Vagina (tissue), 2 donors: ENCODE data around the gene AP3D1. TPM values are rescaled to one million over a fixed set of nuclear protein-coding genes. Genes with fewer than 3 reads are reported as not detected.
"Not testable (repeated sequence)": the region's sequence is repeated elsewhere in the genome, so short reads cannot be mapped to it uniquely, and the experiment has no call there.

Source experiments
- DNase-seq, 2 donors: peaks; one replicate each; pipeline ENCODE4 v3.0.0-alpha.2; 2017; ENCODE audit errors: extremely low spot score in 2 of 2
- H3K27ac ChIP-seq: fragments of 200-600 bp; sonication (generic); one replicate; pipeline ENCODE4 v1.5.1; 2019
- H3K27me3 ChIP-seq: fragments of 200-600 bp; sonication (generic); one replicate; pipeline ENCODE4 v1.5.1; 2019
- H3K36me3 ChIP-seq, 2 donors: fragments of 200-600 bp; sonication (generic); one replicate each; pipeline ENCODE4 v1.5.1; 2017 to 2019
- H3K4me1 ChIP-seq: fragments of 200-600 bp; sonication (generic); one replicate; pipeline ENCODE4 v1.5.1; 2019
- H3K4me3 ChIP-seq, 2 donors: fragments of 200-600 bp; sonication (generic); 1 replicate in 1 of 2; 2 replicates in 1 of 2; pipeline ENCODE4 v1.5.1; 2016 to 2019
- H3K9me3 ChIP-seq: fragments of 200-600 bp; sonication (generic); one replicate; pipeline ENCODE4 v1.5.1; 2019
- POLR2A ChIP-seq, 2 donors: fragments of 450-650 bp; IDR thresholded peaks; one replicate each; pipeline ENCODE4 v1.6.1; 2017; ENCODE audit warnings: antibody characterized with exemption in 2 of 2, mild to moderate bottlenecking in 2 of 2, moderate library complexity in 2 of 2
- POLR2AphosphoS5 ChIP-seq, 2 donors: sonication (generic); formaldehyde crosslinking; IDR thresholded peaks; one replicate each; pipeline ENCODE4 v1.9.0; 2017; ENCODE audit warnings: antibody characterized with exemption in 2 of 2, mild to moderate bottlenecking in 2 of 2, low read depth in 1 of 2; ENCODE audit not compliant: insufficient read depth in 1 of 2
- intact Hi-C: fragments of 100-400 bp; cut with DNase I; formaldehyde crosslinking; loops from one replicate; pipeline ENCODE4 v1.15.1; 2023
- total RNA-seq: library from RNA; depleted of rRNA; stranded (reverse); fragments of >200 nt; gene quantifications from one replicate; pipeline ENCODE4 v1.2.3, GENCODE V29; 2016
- TF ChIP-seq, protein P1 (sequence below), 3 experiments: fragments of 450-650 bp in 2 of 3; fragments of 200-600 bp in 1 of 3; sonication (generic) in 1 of 3; IDR thresholded peaks; one replicate each; pipeline ENCODE4 v1.5.1; 2017 to 2019; ENCODE audit warnings: antibody characterized with exemption in 3 of 3, mild to moderate bottlenecking in 2 of 3, moderate library complexity in 2 of 3

The AP3D1 gene
- total RNA-seq, 1 donor from 2014 or later, result 62.9 TPM

DNA sequence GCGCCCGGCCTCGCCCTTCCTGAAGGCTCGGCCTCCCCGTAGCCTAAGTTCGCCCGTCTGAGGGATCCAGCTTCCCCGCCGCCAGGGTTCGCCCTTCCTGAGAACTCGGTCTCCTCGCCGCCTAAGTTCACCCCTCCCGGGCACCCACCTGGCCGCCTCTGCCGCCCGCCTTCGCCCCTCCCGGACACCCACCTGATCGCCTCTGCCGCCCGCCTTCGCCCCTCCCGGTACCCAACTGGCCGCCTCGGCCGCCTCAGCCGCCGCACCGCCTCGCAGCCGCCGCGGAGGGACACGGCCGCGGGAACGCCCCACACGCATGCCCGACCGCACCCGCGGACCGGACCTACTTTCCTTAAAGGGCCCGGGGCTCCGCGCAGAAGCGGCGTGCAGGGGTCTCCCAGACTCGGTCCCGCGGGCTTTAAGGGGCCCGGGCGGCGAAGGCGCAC is 55.3 kb downstream of the AP3D1 start, which contains the start of gene MOB3A:
TSS of gene MOB3A (minus strand) at position 293 of the 446 bp plus-strand sequence. CDS start 17,766 bp downstream, outside the sequence.
- intact Hi-C loops, result no loop called here
- TF ChIP-seq POLR2AphosphoS5 (IDR thresholded peaks at IDR 0.05; ENCODE audit: insufficient read depth in 1 of 2, low read depth in 1 of 2) (peak in 1 of 2 donors; percentile 78), POLR2A (IDR thresholded peaks at IDR 0.05) (peak in 1 of 2 donors; percentile 82)
- TF ChIP-seq, protein P1, sequence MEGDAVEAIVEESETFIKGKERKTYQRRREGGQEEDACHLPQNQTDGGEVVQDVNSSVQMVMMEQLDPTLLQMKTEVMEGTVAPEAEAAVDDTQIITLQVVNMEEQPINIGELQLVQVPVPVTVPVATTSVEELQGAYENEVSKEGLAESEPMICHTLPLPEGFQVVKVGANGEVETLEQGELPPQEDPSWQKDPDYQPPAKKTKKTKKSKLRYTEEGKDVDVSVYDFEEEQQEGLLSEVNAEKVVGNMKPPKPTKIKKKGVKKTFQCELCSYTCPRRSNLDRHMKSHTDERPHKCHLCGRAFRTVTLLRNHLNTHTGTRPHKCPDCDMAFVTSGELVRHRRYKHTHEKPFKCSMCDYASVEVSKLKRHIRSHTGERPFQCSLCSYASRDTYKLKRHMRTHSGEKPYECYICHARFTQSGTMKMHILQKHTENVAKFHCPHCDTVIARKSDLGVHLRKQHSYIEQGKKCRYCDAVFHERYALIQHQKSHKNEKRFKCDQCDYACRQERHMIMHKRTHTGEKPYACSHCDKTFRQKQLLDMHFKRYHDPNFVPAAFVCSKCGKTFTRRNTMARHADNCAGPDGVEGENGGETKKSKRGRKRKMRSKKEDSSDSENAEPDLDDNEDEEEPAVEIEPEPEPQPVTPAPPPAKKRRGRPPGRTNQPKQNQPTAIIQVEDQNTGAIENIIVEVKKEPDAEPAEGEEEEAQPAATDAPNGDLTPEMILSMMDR (IDR thresholded peaks at IDR 0.05), result peak in 2 of 3 experiments; percentile 12 to 53
- Histone ChIP-seq H3K36me3 (peaks cover 0 to 18% of the 10 kb centered on the region in 2 donors), H3K27ac (peak within 1 kb of the TSS; percentile 91), H3K4me3 (peak within 1 kb of the TSS; percentile 59 to 63), H3K27me3 (no peaks in the 10 kb centered on the region), H3K9me3 (no peaks in the 10 kb centered on the region), H3K4me1 (peaks cover 50% of the 10 kb centered on the region)
- peak in 1 of 2 donors; percentile 94 for DNase-seq

GRCh38 chr19:2091926-2092525 is 59.3 kb downstream of the AP3D1 start:
- H3K4me3 ChIP-seq, intact Hi-C loops, DNase-seq, H3K27me3 ChIP-seq, H3K36me3 ChIP-seq, H3K9me3 ChIP-seq: not testable (repeated sequence)
- peaks cover 82% of the 10 kb centered on the region for H3K4me1 ChIP-seq
- peak overlapping the region; percentile 72 for H3K27ac ChIP-seq

DNA sequence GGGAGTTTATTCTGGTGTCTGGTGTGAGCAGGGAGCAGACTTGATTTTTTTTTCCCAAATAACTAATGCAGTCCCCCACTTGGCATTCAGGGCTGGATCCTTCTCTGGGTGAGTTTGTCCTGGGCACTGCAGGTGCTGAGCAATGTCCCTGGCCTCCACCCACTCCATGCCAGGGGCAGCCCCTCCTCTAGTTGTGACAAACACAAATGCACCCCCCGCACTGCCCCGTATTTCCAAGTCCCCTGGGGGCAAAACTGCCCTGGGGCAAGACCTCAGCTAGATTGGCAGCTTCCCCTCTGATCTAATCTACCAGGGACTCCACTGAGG is 61.7 kb downstream of the AP3D1 start:
- Histone ChIP-seq H3K27me3 (no peaks in the 10 kb centered on the region), H3K4me1 (peaks cover 92% of the 10 kb centered on the region), H3K9me3 (no peaks in the 10 kb centered on the region), H3K36me3 (no peaks in the 10 kb centered on the region), H3K27ac (peak overlapping the region; percentile 72), H3K4me3 (no peak overlapping the region)
- intact Hi-C loops, result no loop called here
- no peak for TF ChIP-seq POLR2A (IDR thresholded peaks at IDR 0.05)
- TF ChIP-seq POLR2AphosphoS5 (IDR thresholded peaks at IDR 0.05; ENCODE audit: insufficient read depth in 1 of 2, low read depth in 1 of 2), result no peak
- TF ChIP-seq, protein P1 (IDR thresholded peaks at IDR 0.05), result no peak
- DNase-seq, result no peak

- H3K36me3 ChIP-seq, result no peaks in the 10 kb centered on the region
- H3K4me3 ChIP-seq, result no peak overlapping the region
- no peak for DNase-seq
- no peaks in the 10 kb centered on the region for H3K27me3 ChIP-seq
- peak overlapping the region; percentile 72 for H3K27ac ChIP-seq
- intact Hi-C loops, result no loop called here
- no peaks in the 10 kb centered on the region for H3K9me3 ChIP-seq
- H3K4me1 ChIP-seq, result peaks cover 88% of the 10 kb centered on the region
- TF ChIP-seq, protein P1 (IDR thresholded peaks at IDR 0.05), result no peak
- TF ChIP-seq POLR2A (IDR thresholded peaks at IDR 0.05) (no peak), POLR2AphosphoS5 (IDR thresholded peaks at IDR 0.05; ENCODE audit: insufficient read depth in 1 of 2, low read depth in 1 of 2) (peak in 1 of 2 donors; percentile 30)
These were observed 62.2 kb downstream of the AP3D1 start for GRCh38 chr19:2089001-2089711.

- no peaks in the 10 kb centered on the region for H3K9me3 ChIP-seq
- H3K27me3 ChIP-seq, result no peaks in the 10 kb centered on the region
- no peak for DNase-seq
- intact Hi-C loops, result no loop called here
- H3K36me3 ChIP-seq, result peaks cover 0 to 11% of the 10 kb centered on the region in 2 donors
- TF ChIP-seq POLR2AphosphoS5 (IDR thresholded peaks at IDR 0.05; ENCODE audit: insufficient read depth in 1 of 2, low read depth in 1 of 2), result no peak
- TF ChIP-seq, protein P1 (IDR thresholded peaks at IDR 0.05), result no peak
- TF ChIP-seq POLR2A (IDR thresholded peaks at IDR 0.05), result no peak
- H3K4me1 ChIP-seq, result peaks cover 92% of the 10 kb centered on the region
- H3K4me3 ChIP-seq, result no peak overlapping the region
- peak overlapping the region; percentile 72 for H3K27ac ChIP-seq
These were observed 63.7 kb downstream of the AP3D1 start for GRCh38 chr19:2087621-2088100.

DNA sequence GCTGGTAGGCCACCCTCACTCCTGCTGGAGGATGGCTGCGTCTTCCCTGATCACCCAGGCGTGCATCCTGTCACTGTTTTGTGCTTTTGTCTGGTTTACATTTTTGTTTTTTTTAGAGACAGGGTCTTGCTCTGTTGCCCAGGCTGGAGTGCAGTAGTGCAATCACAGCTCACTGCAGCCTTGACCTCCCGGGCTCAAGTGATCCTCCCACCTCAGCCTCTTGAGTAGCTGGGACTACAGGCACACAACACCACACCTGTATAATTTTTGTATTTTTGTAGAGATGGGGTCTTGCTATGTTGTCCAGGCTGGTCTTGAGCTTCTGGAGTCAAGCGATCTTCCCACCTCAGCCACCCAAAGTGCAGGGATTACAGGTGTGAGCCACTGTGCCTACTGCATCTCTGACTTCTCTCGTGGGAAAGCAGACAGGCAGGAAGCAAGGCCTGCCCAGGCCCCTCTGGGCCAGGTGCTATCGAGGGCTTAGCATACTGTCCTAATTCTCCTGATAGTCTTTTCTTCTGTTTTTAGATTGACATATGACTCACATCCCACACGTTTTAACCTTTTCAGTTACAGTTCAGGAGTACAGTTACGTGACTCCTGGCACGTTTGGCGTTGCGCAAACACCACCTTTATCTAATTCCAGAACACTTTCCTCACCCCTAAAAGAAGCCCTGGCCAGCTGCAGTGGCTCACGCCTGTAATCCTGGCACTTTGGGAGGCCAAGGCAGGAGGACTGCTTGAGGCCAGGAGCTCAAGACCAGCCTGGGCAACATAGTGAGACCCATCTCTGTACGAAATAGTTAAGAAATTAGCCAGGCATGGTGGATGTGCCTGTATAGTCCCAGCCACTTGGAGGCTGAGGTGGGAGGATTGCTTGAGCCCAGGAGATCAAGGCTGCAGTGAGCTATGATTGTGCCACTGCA is 64.4 kb downstream of the AP3D1 start:
- DNase-seq, H3K4me3 ChIP-seq, H3K9me3 ChIP-seq, intact Hi-C loops, H3K27me3 ChIP-seq: not testable (repeated sequence)
- Histone ChIP-seq H3K36me3 (peaks cover 0 to 11% of the 10 kb centered on the region in 2 donors), H3K27ac (peak overlapping the region; percentile 72), H3K4me1 (peaks cover 91% of the 10 kb centered on the region)
